GM19395 (cell line): ENCODE measurements around the gene TLE1.

Experiments used
- ATAC-seq: cut with Tn5 transposase; IDR thresholded peaks from one replicate; pipeline ENCODE4 v1.9.1; 2021; ENCODE audit warnings: mild to moderate bottlenecking, moderate library complexity; ENCODE audit not compliant: unreplicated experiment

Gene TLE1

GRCh38 chr9:81686614-81687520, 2.5 kb downstream of the TLE1 start:
- ATAC-seq: peak; percentile 26

GRCh38 chr9:81685763-81686613, 3.4 kb downstream of the TLE1 start:
- no peak for ATAC-seq

GRCh38 chr9:81684635-81685034, 4.7 kb downstream of the TLE1 start:
- ATAC-seq: no peak

- no peak for ATAC-seq
Measured at GRCh38 chr9:81683704-81684103, 5.6 kb downstream of the TLE1 start.

- ATAC-seq: no peak
Measured at GRCh38 chr9:81683238-81683637, 6.1 kb downstream of the TLE1 start.

- ATAC-seq: no peak
Measured at GRCh38 chr9:81682797-81683196, 6.5 kb downstream of the TLE1 start.

- ATAC-seq: no peak
Measured at GRCh38 chr9:81682177-81682576, 7.2 kb downstream of the TLE1 start.

GRCh38 chr9:81680506-81680905, 8.8 kb downstream of the TLE1 start:
- ATAC-seq: no peak

GRCh38 chr9:81680006-81680405, 9.3 kb downstream of the TLE1 start:
- ATAC-seq: no peak

- no peak for ATAC-seq
Measured at GRCh38 chr9:81678088-81678487, 11.3 kb downstream of the TLE1 start.

GRCh38 chr9:81676395-81676794, 13.0 kb downstream of the TLE1 start:
- no peak for ATAC-seq

- no peak for ATAC-seq
Measured at GRCh38 chr9:81673310-81673709, 16.0 kb downstream of the TLE1 start.

- no peak for ATAC-seq
Measured at GRCh38 chr9:81671880-81672280, 17.5 kb downstream of the TLE1 start.

- ATAC-seq: no peak
Measured at GRCh38 chr9:81669866-81670265, 19.5 kb downstream of the TLE1 start.

GRCh38 chr9:81669041-81669651, 20.2 kb downstream of the TLE1 start:
- ATAC-seq: no peak

GRCh38 chr9:81666123-81666522, 23.2 kb downstream of the TLE1 start:
- ATAC-seq: no peak

GRCh38 chr9:81665322-81665871, 23.9 kb downstream of the TLE1 start:
- no peak for ATAC-seq

GRCh38 chr9:81664638-81665222, 24.6 kb downstream of the TLE1 start:
- no peak for ATAC-seq

GRCh38 chr9:81661339-81661738, 28.0 kb downstream of the TLE1 start:
- ATAC-seq: no peak

- ATAC-seq: no peak
Measured at GRCh38 chr9:81656871-81657337, 32.4 kb downstream of the TLE1 start.

- peak; percentile 71 for ATAC-seq
Measured at GRCh38 chr9:81656004-81656403, 33.3 kb downstream of the TLE1 start.
